ENCODE results near the gene ICAM4. TPM values are rescaled to one million over a fixed set of nuclear protein-coding genes. Genes with fewer than 3 reads are reported as not detected.
A peak's percentile ranks its signal among the peaks of the same experiment; 100 is the strongest.
"Not testable (repeated sequence)": the region's sequence is repeated elsewhere in the genome, so short reads cannot be mapped to it uniquely, and the experiment has no call there.

The ICAM4 gene
- total RNA-seq, 2 experiments from 2014 or later = 0.23 to 0.46 TPM

- ChIA-PET POLR2A (interaction anchor here (0.6 to 3.2 kb wide), 5 partner anchors 15 to 505 kb away, joined by 3 to 11 read pairs (median 4); partner anchors contain the start of gene ICAM1), CTCF (interaction anchor here (0.6 to 2.1 kb wide), 8 partner anchors 29 to 238 kb away, joined by 3 to 9 read pairs (median 3); partner anchors contain the start of gene ICAM1)
- ATAC-seq = peak; percentile 0
- no peaks in the 10 kb centered on the region for H3K9me3 Mint-ChIP-seq (ENCODE audit: low read depth)
- no peaks in the 10 kb centered on the region for H3K27me3 Mint-ChIP-seq
- peak overlapping the region; percentile 96 for H3K27ac Mint-ChIP-seq
- DNase-seq = no peak
- H3K4me3 Mint-ChIP-seq = peak overlapping the region; percentile 97
- intact Hi-C loops (cut with DNase I, micrococcal nuclease) = loop anchor here (1.0 to 5.0 kb wide), 21 partner anchors 19 to 1822 kb away; partner anchors contain the start of genes CDKN2D (in 2 of the 2), TYK2 (in 2 of the 2), ATG4D (in 1 of the 2) and CDC37 (in 1 of the 2)
- peaks cover 33% of the 10 kb centered on the region for H3K4me1 Mint-ChIP-seq
- peaks cover 45% of the 10 kb centered on the region for H3K36me3 Mint-ChIP-seq (ENCODE audit: low read depth)
Observed at GRCh38 chr19:10333758-10334587, 47.2 kb downstream of the ICAM4 start.

GRCh38 chr19:10334588-10335351 is 48.0 kb downstream of the ICAM4 start:
- DNase-seq = peak; percentile 77
- intact Hi-C loops (cut with DNase I, micrococcal nuclease) = loop anchor here (5.0 kb wide), 3 partner anchors 77 to 1822 kb away; partner anchors contain the start of genes CDKN2D (in 1 of the 2), KRI1 (in 1 of the 2) and ZNF414 (in 1 of the 2)
- H3K27ac Mint-ChIP-seq = no peak overlapping the region
- POLR2A ChIA-PET = interaction anchor here (0.6 to 3.2 kb wide), 3 partner anchors 64 to 504 kb away, joined by 3 to 11 read pairs (median 3); partner anchors contain the start of gene ICAM1
- no peak for ATAC-seq
- H3K9me3 Mint-ChIP-seq (ENCODE audit: low read depth) = no peaks in the 10 kb centered on the region
- H3K36me3 Mint-ChIP-seq (ENCODE audit: low read depth) = peaks cover 44% of the 10 kb centered on the region
- H3K27me3 Mint-ChIP-seq = no peaks in the 10 kb centered on the region
- H3K4me1 Mint-ChIP-seq = peaks cover 41% of the 10 kb centered on the region
- H3K4me3 Mint-ChIP-seq = peak overlapping the region; percentile 10
- CTCF ChIA-PET = interaction anchor here (0.7 to 2.1 kb wide), 3 partner anchors 54 to 127 kb away, joined by 3 to 9 read pairs (median 7); partner anchors contain the start of gene ICAM1

DNA sequence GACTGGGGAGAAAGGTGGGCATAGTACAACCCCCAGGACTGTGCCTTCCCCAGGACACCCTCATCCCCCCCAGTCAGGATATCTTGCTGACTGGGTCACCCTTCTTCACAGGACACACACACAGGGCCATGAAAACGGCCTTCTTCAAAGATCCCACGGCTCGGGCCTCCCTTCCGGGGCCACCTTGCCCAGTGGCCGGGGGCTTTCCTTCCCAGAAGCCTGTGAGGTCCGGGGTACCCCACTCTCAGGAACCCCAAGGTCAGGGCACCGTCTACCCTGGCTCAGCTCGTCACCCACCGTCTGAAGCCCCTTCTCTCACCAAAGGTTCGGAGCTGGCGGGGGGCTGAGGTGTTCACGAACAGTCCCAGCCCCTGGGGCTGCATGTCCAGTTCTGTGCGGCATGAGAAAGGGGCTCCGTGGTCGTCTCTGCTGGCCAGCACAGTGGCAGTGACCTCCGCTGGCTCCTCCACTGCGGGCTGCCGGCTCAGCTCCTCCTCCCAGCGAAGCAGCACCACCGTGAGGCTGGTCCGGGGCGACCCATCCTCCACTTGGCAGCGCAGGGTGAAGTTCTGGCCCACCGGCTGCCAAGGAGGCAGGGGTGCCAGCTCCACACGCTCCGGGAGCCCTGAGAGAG is 48.7 kb downstream of the ICAM4 start:
- Mint-ChIP-seq H3K27ac (no peak overlapping the region), H3K9me3 (ENCODE audit: low read depth) (no peaks in the 10 kb centered on the region), H3K4me3 (no peak overlapping the region), H3K4me1 (peaks cover 44% of the 10 kb centered on the region), H3K36me3 (ENCODE audit: low read depth) (peaks cover 37% of the 10 kb centered on the region), H3K27me3 (no peaks in the 10 kb centered on the region)
- intact Hi-C loops (cut with DNase I, micrococcal nuclease) = no loop called here
- ChIA-PET CTCF (no interaction called here), POLR2A (no interaction called here)
- ATAC-seq (no peak), DNase-seq (no peak)

- intact Hi-C loops (cut with DNase I, micrococcal nuclease); ATAC-seq; POLR2A ChIA-PET; H3K27ac Mint-ChIP-seq; DNase-seq; H3K4me3 Mint-ChIP-seq; H3K27me3 Mint-ChIP-seq; H3K9me3 Mint-ChIP-seq (ENCODE audit: low read depth): not testable (repeated sequence)
- CTCF ChIA-PET = interaction anchor here (0.8 kb wide), 1 partner anchor 221 kb away, joined by 3 read pairs; no protein-coding TSS in a partner anchor
- H3K4me1 Mint-ChIP-seq = peaks cover 47% of the 10 kb centered on the region
- H3K36me3 Mint-ChIP-seq (ENCODE audit: low read depth) = peaks cover 34% of the 10 kb centered on the region
Observed at GRCh38 chr19:10336725-10337124, 50.0 kb downstream of the ICAM4 start.

Other genes with a start within 250 kb of the ICAM4 start
- 10 to 100 TPM; 49.8 to 62.6 TPM for gene SHFL, start 200.6 kb upstream of the ICAM4 start, total RNA-seq
- gene ANGPTL6, start 184.3 kb upstream of the ICAM4 start, total RNA-seq = 10 to 100 TPM; 10.4 to 14.1 TPM
- gene PPAN, start 180.6 kb upstream of the ICAM4 start, total RNA-seq = 100 to 1,000 TPM; 139 to 149 TPM
- gene P2RY11, start 175.3 kb upstream of the ICAM4 start, total RNA-seq = 10 to 100 TPM; 46.4 to 52.1 TPM
- 100 to 1,000 TPM; 230 to 253 TPM for gene EIF3G, start 167.1 kb upstream of the ICAM4 start, total RNA-seq
- 100 to 1,000 TPM; 374 to 385 TPM for gene DNMT1, start 92.0 kb upstream of the ICAM4 start, total RNA-seq
- 1 to 10 TPM; 8.1 to 9.0 TPM for gene S1PR2, start 55.6 kb upstream of the ICAM4 start, total RNA-seq
- gene MRPL4, start 34.7 kb upstream of the ICAM4 start, total RNA-seq = 100 to 1,000 TPM; 130 to 140 TPM
- 10 to 100 TPM; 27.9 to 30.9 TPM for gene ICAM1, start 15.8 kb upstream of the ICAM4 start, total RNA-seq
- 1 to 10 TPM; 1.9 TPM for gene ICAM5, start 3.0 kb downstream of the ICAM4 start, total RNA-seq
- gene ZGLP1, start 22.9 kb downstream of the ICAM4 start, total RNA-seq = 1 to 10 TPM; 3.3 to 3.5 TPM
- 10 to 100 TPM; 11.7 to 13.3 TPM for gene FDX2, start 29.1 kb downstream of the ICAM4 start, total RNA-seq
- gene RAVER1, start 46.6 kb downstream of the ICAM4 start, total RNA-seq = 10 to 100 TPM; 83.7 to 90.8 TPM
- gene ICAM3, start 52.7 kb downstream of the ICAM4 start, total RNA-seq = 100 to 1,000 TPM; 109 to 122 TPM
- 100 to 1,000 TPM; 151 to 197 TPM for gene TYK2, start 93.6 kb downstream of the ICAM4 start, total RNA-seq
- 100 to 1,000 TPM; 178 to 190 TPM for gene CDC37, start 116.6 kb downstream of the ICAM4 start, total RNA-seq
- 1 to 10 TPM; 3.9 to 4.3 TPM for gene PDE4A, start 133.6 kb downstream of the ICAM4 start, total RNA-seq
- 10 to 100 TPM; 38.7 to 58.7 TPM for gene KEAP1, start 216.4 kb downstream of the ICAM4 start, total RNA-seq
- under 1 TPM; 0.07 to 0.11 TPM for gene S1PR5, start 230.5 kb downstream of the ICAM4 start, total RNA-seq